HG03135 (cell line): ENCODE measurements around the gene R3HDML.

Experiments used
- ATAC-seq: cut with Tn5 transposase; IDR thresholded peaks from one replicate; pipeline ENCODE4 v1.9.1; 2021; ENCODE audit warnings: mild to moderate bottlenecking, moderate library complexity; ENCODE audit not compliant: unreplicated experiment

Gene R3HDML

GRCh38 chr20:44361021-44361420 is 24.2 kb downstream of the R3HDML start:
- ATAC-seq = no peak

GRCh38 chr20:44362466-44362940 is 25.7 kb downstream of the R3HDML start:
- ATAC-seq = no peak

- ATAC-seq = no peak
Measured at GRCh38 chr20:44364068-44364467, 27.2 kb downstream of the R3HDML start.

GRCh38 chr20:44364780-44365179 is 27.9 kb downstream of the R3HDML start:
- ATAC-seq = no peak

- ATAC-seq = no peak
Measured at GRCh38 chr20:44367746-44368145, 30.9 kb downstream of the R3HDML start.

GRCh38 chr20:44370639-44371218 is 33.9 kb downstream of the R3HDML start:
- no peak for ATAC-seq

- ATAC-seq = no peak
Measured at GRCh38 chr20:44382641-44383040, 45.8 kb downstream of the R3HDML start.

GRCh38 chr20:44384423-44385027 is 47.7 kb downstream of the R3HDML start:
- no peak for ATAC-seq

GRCh38 chr20:44388466-44389023 is 51.7 kb downstream of the R3HDML start:
- no peak for ATAC-seq

GRCh38 chr20:44389871-44390270 is 53.0 kb downstream of the R3HDML start:
- no peak for ATAC-seq

GRCh38 chr20:44390280-44390679 is 53.4 kb downstream of the R3HDML start:
- ATAC-seq = no peak

GRCh38 chr20:44392088-44392775 is 55.4 kb downstream of the R3HDML start:
- ATAC-seq = no peak

GRCh38 chr20:44392776-44393607 is 56.1 kb downstream of the R3HDML start:
- ATAC-seq = no peak

GRCh38 chr20:44393608-44394451 is 57.0 kb downstream of the R3HDML start:
- ATAC-seq = no peak

- no peak for ATAC-seq
Measured at GRCh38 chr20:44394452-44394701, 57.5 kb downstream of the R3HDML start.

- no peak for ATAC-seq
Measured at GRCh38 chr20:44394702-44395460, 58.0 kb downstream of the R3HDML start.

GRCh38 chr20:44395461-44396340 is 58.9 kb downstream of the R3HDML start:
- ATAC-seq = no peak

GRCh38 chr20:44396369-44397130 is 59.7 kb downstream of the R3HDML start:
- no peak for ATAC-seq
